Astrocyte (in vitro differentiated cells and primary cell): Measurements from ENCODE around the gene UBR3. TPM values are rescaled to one million over a fixed set of nuclear protein-coding genes. Genes with fewer than 3 reads are reported as not detected.

Experiments used
- DNase-seq: peaks from one replicate; pipeline ENCODE4 v3.0.0-alpha.2; 2010; ENCODE audit warnings: low read depth
- FAIRE-seq: peaks from 2 replicates; lab custom pipeline; 2011; peaks lifted over from hg19 to GRCh38; lab: Jason Lieb, UNC
- H2AFZ ChIP-seq: 2 replicates; pipeline ENCODE4 v1.6.0; 2012; ENCODE audit warnings: low read depth, low read length, inconsistent platforms
- H3K27ac ChIP-seq: 2 replicates; pipeline ENCODE4 v1.5.1; 2011; ENCODE audit warnings: low read depth, low read length, inconsistent platforms
- H3K27me3 ChIP-seq: 2 replicates; pipeline ENCODE4 v1.6.0; 2011; ENCODE audit warnings: low read length, inconsistent platforms; ENCODE audit not compliant: insufficient read depth
- H3K36me3 ChIP-seq: 2 replicates; pipeline ENCODE4 v1.5.1; 2011; ENCODE audit warnings: low read length, inconsistent platforms; ENCODE audit not compliant: insufficient read depth
- H3K4me1 ChIP-seq: 2 replicates; pipeline ENCODE4 v1.5.1; 2011; ENCODE audit warnings: low read length, inconsistent platforms; ENCODE audit not compliant: insufficient read depth
- H3K4me2 ChIP-seq: 2 replicates; pipeline ENCODE4 v1.6.0; 2012; ENCODE audit warnings: low read length, inconsistent platforms
- H3K4me3 ChIP-seq: 2 replicates; pipeline ENCODE4 v1.5.1; 2011; ENCODE audit warnings: low read depth, mild to moderate bottlenecking, low read length, inconsistent platforms; ENCODE audit not compliant: insufficient read depth
- H3K79me2 ChIP-seq: 2 replicates; pipeline ENCODE4 v1.6.0; 2012; ENCODE audit warnings: mild to moderate bottlenecking, low read length, inconsistent platforms; ENCODE audit not compliant: insufficient read depth
- H3K9ac ChIP-seq: 2 replicates; pipeline ENCODE4 v1.6.0; 2012; ENCODE audit warnings: mild to moderate bottlenecking, low read length, inconsistent platforms
- H3K9me3 ChIP-seq: 2 replicates; pipeline ENCODE4 v1.5.1; 2012; ENCODE audit warnings: low read depth, mild to moderate bottlenecking, low read length, inconsistent platforms; ENCODE audit not compliant: insufficient read depth
- H4K20me1 ChIP-seq: 2 replicates; pipeline ENCODE4 v1.6.0; 2012; ENCODE audit warnings: low read length, inconsistent platforms; ENCODE audit not compliant: insufficient read depth
- H3K27ac Mint-ChIP-seq: one replicate; pipeline ENCODE4 v1.8.0; 2021; ENCODE audit warnings: mild to moderate bottlenecking, mixed read lengths; ENCODE audit not compliant: unreplicated experiment
- H3K27me3 Mint-ChIP-seq: one replicate; pipeline ENCODE4 v1.8.0; 2021; ENCODE audit warnings: low read depth, mixed read lengths; ENCODE audit not compliant: unreplicated experiment
- H3K36me3 Mint-ChIP-seq: one replicate; pipeline ENCODE4 v1.8.0; 2021; ENCODE audit warnings: low read depth, mixed read lengths; ENCODE audit not compliant: unreplicated experiment
- H3K4me1 Mint-ChIP-seq: one replicate; pipeline ENCODE4 v1.8.0; 2021; ENCODE audit warnings: low read depth, mixed read lengths; ENCODE audit not compliant: unreplicated experiment
- H3K4me3 Mint-ChIP-seq: one replicate; pipeline ENCODE4 v1.8.0; 2021; ENCODE audit warnings: mild to moderate bottlenecking, moderate library complexity, mixed read lengths; ENCODE audit not compliant: unreplicated experiment
- H3K9me3 Mint-ChIP-seq: one replicate; pipeline ENCODE4 v1.8.0; 2021; ENCODE audit warnings: mild to moderate bottlenecking, mixed read lengths; ENCODE audit not compliant: unreplicated experiment
- CTCF ChIP-seq: IDR thresholded peaks from 2 replicates; pipeline ENCODE4 v1.5.1; 2011; ENCODE audit warnings: low read depth, mild to moderate bottlenecking, inconsistent platforms, low read length, moderate library complexity; ENCODE audit not compliant: insufficient read depth
- EZH2 ChIP-seq: IDR thresholded peaks from 2 replicates; pipeline ENCODE4 v1.6.1; 2012; ENCODE audit warnings: mild to moderate bottlenecking, low read length, inconsistent platforms; ENCODE audit not compliant: insufficient read depth
- total RNA-seq: library from RNA; stranded (reverse); gene quantifications from 2 replicates; pipeline ENCODE4 v1.2.1, GENCODE V29; 2021

Gene UBR3
- total RNA-seq, 1 donor from 2014 or later = 18.7 TPM

GRCh38 chr2:170092436-170093060 lies 265.3 kb downstream of the UBR3 start:
- no peak for FAIRE-seq
- H3K9me3 ChIP-seq = no peaks in the 10 kb centered on the region
- no peak overlapping the region for H3K9ac ChIP-seq
- Mint-ChIP-seq H3K27ac (peak overlapping the region; percentile 21), H3K36me3 (no peaks in the 10 kb centered on the region), H3K27me3 (no peaks in the 10 kb centered on the region), H3K9me3 (peaks cover 3% of the 10 kb centered on the region), H3K4me1 (peaks cover 20% of the 10 kb centered on the region), H3K4me3 (peak overlapping the region; percentile 12)
- TF ChIP-seq CTCF (no peak), EZH2 (no peak)
- H3K79me2 ChIP-seq = no peaks in the 10 kb centered on the region
- no peaks in the 10 kb centered on the region for H3K36me3 ChIP-seq
- H3K4me2 ChIP-seq = no peak overlapping the region
- H2AFZ ChIP-seq = no peak overlapping the region
- H3K27me3 ChIP-seq = no peaks in the 10 kb centered on the region
- DNase-seq = no peak
- no peaks in the 10 kb centered on the region for H4K20me1 ChIP-seq
- H3K4me1 ChIP-seq = no peaks in the 10 kb centered on the region
- no peak overlapping the region for H3K4me3 ChIP-seq
- H3K27ac ChIP-seq = no peak overlapping the region

DNA sequence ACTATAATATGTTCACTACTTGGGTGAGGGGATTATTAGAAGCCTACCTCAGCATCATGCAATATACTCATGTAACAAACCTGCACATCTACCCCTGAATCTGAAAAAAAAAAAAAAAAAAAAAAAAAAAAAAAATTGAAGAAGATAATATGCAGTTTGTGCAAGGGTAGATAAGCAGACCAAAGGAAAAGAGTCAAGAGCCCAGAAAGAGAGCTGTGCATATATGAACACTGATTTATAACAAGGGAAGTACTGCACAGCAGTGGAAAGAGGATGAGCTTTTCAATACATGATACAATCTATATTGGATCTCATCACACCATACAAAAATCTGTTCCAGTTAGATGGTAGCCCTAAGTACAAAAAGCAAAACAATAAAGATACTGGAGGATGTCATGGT lies 268.1 kb downstream of the UBR3 start:
- H3K9me3 Mint-ChIP-seq = peaks cover 3% of the 10 kb centered on the region
- H3K27me3 ChIP-seq = no peaks in the 10 kb centered on the region
- TF ChIP-seq CTCF (no peak), EZH2 (no peak)
- H4K20me1 ChIP-seq = no peaks in the 10 kb centered on the region
- H3K79me2 ChIP-seq = no peaks in the 10 kb centered on the region
- no peak overlapping the region for H3K4me2 ChIP-seq
- H3K27ac Mint-ChIP-seq = no peak overlapping the region
- no peaks in the 10 kb centered on the region for H3K36me3 ChIP-seq
- H3K9me3 ChIP-seq = no peaks in the 10 kb centered on the region
- DNase-seq = no peak
- H3K4me1 Mint-ChIP-seq = peaks cover 15% of the 10 kb centered on the region
- FAIRE-seq = no peak
- no peaks in the 10 kb centered on the region for H3K27me3 Mint-ChIP-seq
- H3K36me3 Mint-ChIP-seq = no peaks in the 10 kb centered on the region
- no peak overlapping the region for H3K4me3 ChIP-seq
- H3K27ac ChIP-seq = no peak overlapping the region
- H3K4me1 ChIP-seq = no peaks in the 10 kb centered on the region
- no peak overlapping the region for H3K4me3 Mint-ChIP-seq
- H2AFZ ChIP-seq = no peak overlapping the region
- H3K9ac ChIP-seq = no peak overlapping the region

DNA sequence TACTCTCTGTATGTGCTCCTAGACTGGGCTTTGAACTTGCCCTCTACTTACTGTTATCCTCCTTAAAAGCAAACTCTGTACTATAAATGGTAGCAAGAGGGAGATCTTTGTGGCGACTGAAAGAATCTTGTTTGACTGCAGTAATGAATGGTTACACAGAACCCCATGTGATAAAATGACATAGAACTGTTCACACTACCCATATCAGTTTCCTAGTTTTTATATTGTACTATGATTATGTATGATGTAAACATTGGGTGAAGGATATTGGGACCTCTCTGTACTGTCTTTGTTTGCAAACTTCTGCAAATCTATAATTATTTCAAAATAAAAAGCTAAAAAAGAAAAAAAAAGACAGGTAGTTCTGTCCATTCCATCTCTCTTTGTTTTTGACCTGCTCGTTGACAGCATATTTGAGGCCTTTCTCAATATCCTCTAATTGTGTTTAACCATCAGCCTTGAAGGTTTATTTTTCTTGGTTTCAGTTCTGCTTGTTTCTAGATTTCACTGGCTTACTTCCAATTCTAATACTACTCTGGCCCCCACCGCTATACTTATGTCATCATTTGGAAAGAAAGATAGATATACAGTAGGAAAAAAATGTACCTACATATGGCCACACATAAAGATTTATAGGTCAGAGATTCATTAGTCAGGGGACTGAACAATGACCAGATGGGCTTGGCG lies 271.5 kb downstream of the UBR3 start:
- Histone ChIP-seq H2AFZ (no peak overlapping the region), H3K27ac (no peak overlapping the region), H3K36me3 (no peaks in the 10 kb centered on the region), H3K27me3 (no peaks in the 10 kb centered on the region), H3K4me1 (no peaks in the 10 kb centered on the region), H3K4me3 (no peak overlapping the region), H4K20me1 (no peaks in the 10 kb centered on the region), H3K9me3 (no peaks in the 10 kb centered on the region), H3K9ac (no peak overlapping the region), H3K4me2 (no peak overlapping the region), H3K79me2 (no peaks in the 10 kb centered on the region)
- H3K27me3 Mint-ChIP-seq = no peaks in the 10 kb centered on the region
- no peaks in the 10 kb centered on the region for H3K36me3 Mint-ChIP-seq
- TF ChIP-seq EZH2 (no peak), CTCF (no peak)
- no peak overlapping the region for H3K4me3 Mint-ChIP-seq
- FAIRE-seq = no peak
- DNase-seq = no peak
- H3K9me3 Mint-ChIP-seq = no peaks in the 10 kb centered on the region
- H3K4me1 Mint-ChIP-seq = no peaks in the 10 kb centered on the region
- H3K27ac Mint-ChIP-seq = no peak overlapping the region
